GM21515 (cell line): Measurements from ENCODE around the gene C11orf16.
"Not testable (repeated sequence)": the region's sequence is repeated elsewhere in the genome, so short reads cannot be mapped to it uniquely, and the experiment has no call there.

ENCODE experiments used
- ATAC-seq: cut with Tn5 transposase; IDR thresholded peaks from one replicate; pipeline ENCODE4 v1.9.1; 2021; ENCODE audit not compliant: unreplicated experiment

C11orf16 gene

GRCh38 chr11:8932564-8933180 lies at the start of gene C11orf16:
TSS of gene C11orf16 (minus strand) at chr11:8932947. CDS start at chr11:8932308, 639 bp downstream.
- ATAC-seq: no peak

GRCh38 chr11:8980485-8980884 lies 47.7 kb upstream of the C11orf16 start:
- no peak for ATAC-seq

- not testable (repeated sequence) for ATAC-seq
These were observed 46.6 kb upstream of the C11orf16 start for GRCh38 chr11:8979365-8979764.

- no peak for ATAC-seq
These were observed 40.4 kb upstream of the C11orf16 start for GRCh38 chr11:8973121-8973520.

- no peak for ATAC-seq
These were observed 39.2 kb upstream of the C11orf16 start for GRCh38 chr11:8971924-8972316.

- no peak for ATAC-seq
These were observed 38.6 kb upstream of the C11orf16 start for GRCh38 chr11:8971196-8971923.

GRCh38 chr11:8967184-8967583 lies 34.4 kb upstream of the C11orf16 start:
- no peak for ATAC-seq

GRCh38 chr11:8964324-8965320 lies 31.9 kb upstream of the C11orf16 start, which contains the start of gene TMEM9B:
TSS of gene TMEM9B (minus strand) at chr11:8964442. CDS start at chr11:8964313, 129 bp downstream.
- peak; percentile 87 for ATAC-seq

- peak; percentile 76 for ATAC-seq
These were observed 31.0 kb upstream of the C11orf16 start for GRCh38 chr11:8963569-8964323.

- no peak for ATAC-seq
These were observed 30.1 kb upstream of the C11orf16 start for GRCh38 chr11:8962841-8963240.

- ATAC-seq: no peak
These were observed 28.7 kb upstream of the C11orf16 start for GRCh38 chr11:8961401-8961800.

- peak; percentile 36 for ATAC-seq
These were observed 26.9 kb upstream of the C11orf16 start for GRCh38 chr11:8959546-8960166.

GRCh38 chr11:8956860-8957259 lies 24.1 kb upstream of the C11orf16 start:
- no peak for ATAC-seq

GRCh38 chr11:8948886-8949285 lies 16.1 kb upstream of the C11orf16 start:
- no peak for ATAC-seq

- no peak for ATAC-seq
These were observed 14.6 kb upstream of the C11orf16 start for GRCh38 chr11:8947230-8947943.

GRCh38 chr11:8942518-8943066 lies 9.8 kb upstream of the C11orf16 start, which contains the start of gene ASCL3:
TSS of gene ASCL3 (minus strand) at chr11:8943016. CDS start at chr11:8938161, 4,855 bp downstream.
- ATAC-seq: no peak

- no peak for ATAC-seq
These were observed 8.8 kb upstream of the C11orf16 start for GRCh38 chr11:8941341-8942103.

- ATAC-seq: no peak
These were observed 4.9 kb upstream of the C11orf16 start for GRCh38 chr11:8937659-8938058.
